Peyer's patch (tissue), 4 donors: ENCODE data around the gene CFAP43. TPM values are rescaled to one million over a fixed set of nuclear protein-coding genes. Genes with fewer than 3 reads are reported as not detected.

ENCODE experiments used
- DNase-seq, 3 donors: peaks; one replicate each; pipeline ENCODE4 v3.0.0-alpha.2; 2017 to 2019
- H3K27ac ChIP-seq, 4 donors: fragments of 200-600 bp; sonication (generic); one replicate each; pipeline ENCODE4 v1.5.1; 2016 to 2019
- H3K27me3 ChIP-seq, 2 donors: fragments of 200-600 bp; sonication (generic); one replicate each; pipeline ENCODE4 v1.5.1; 2019
- H3K36me3 ChIP-seq, 3 donors: fragments of 200-600 bp; sonication (generic); one replicate each; pipeline ENCODE4 v1.5.1; 2016 to 2019
- H3K4me1 ChIP-seq, 4 donors: fragments of 200-600 bp; sonication (generic); one replicate each; pipeline ENCODE4 v1.5.1; 2016 to 2019
- H3K4me3 ChIP-seq, 4 donors: fragments of 200-600 bp; sonication (generic); 1 replicate in 3 of 4; 2 replicates in 1 of 4; pipeline ENCODE4 v1.5.1; 2016 to 2019; ENCODE audit warnings: mild to moderate bottlenecking in 1 of 4
- H3K9me3 ChIP-seq, 4 donors: fragments of 200-600 bp; sonication (generic); one replicate each; pipeline ENCODE4 v1.5.1; 2016 to 2019; ENCODE audit warnings: mild to moderate bottlenecking in 1 of 4
- CTCF ChIP-seq, 6 experiments: fragments of 450-650 bp in 4 of 6; fragments of 200-600 bp in 2 of 6; sonication (generic) in 1 of 6; IDR thresholded peaks; one replicate each; pipeline ENCODE4 v1.5.1; 2017 to 2019; ENCODE audit warnings: antibody characterized with exemption in 6 of 6, mild to moderate bottlenecking in 3 of 6, moderate library complexity in 1 of 6
- POLR2A ChIP-seq, 2 donors: fragments of 450-650 bp; IDR thresholded peaks; one replicate each; pipeline ENCODE4 v1.5.1; 2017; ENCODE audit warnings: antibody characterized with exemption in 2 of 2, mild to moderate bottlenecking in 2 of 2, moderate library complexity in 2 of 2
- total RNA-seq, 4 donors: library from RNA; depleted of rRNA; stranded (reverse); fragments of >200 nt; gene quantifications; one replicate each; pipeline ENCODE4 v1.1.0, GENCODE V29; 2016

The CFAP43 gene
- total RNA-seq, 4 donors from 2014 or later, result 0.27 to 12.4 (median 0.76) TPM; not detected in 1

GRCh38 chr10:104267721-104268404 is 35.7 kb upstream of the CFAP43 start:
- H3K4me1 ChIP-seq, result peaks cover 0 to 18% (median 0%) of the 10 kb centered on the region in 4 donors

DNA sequence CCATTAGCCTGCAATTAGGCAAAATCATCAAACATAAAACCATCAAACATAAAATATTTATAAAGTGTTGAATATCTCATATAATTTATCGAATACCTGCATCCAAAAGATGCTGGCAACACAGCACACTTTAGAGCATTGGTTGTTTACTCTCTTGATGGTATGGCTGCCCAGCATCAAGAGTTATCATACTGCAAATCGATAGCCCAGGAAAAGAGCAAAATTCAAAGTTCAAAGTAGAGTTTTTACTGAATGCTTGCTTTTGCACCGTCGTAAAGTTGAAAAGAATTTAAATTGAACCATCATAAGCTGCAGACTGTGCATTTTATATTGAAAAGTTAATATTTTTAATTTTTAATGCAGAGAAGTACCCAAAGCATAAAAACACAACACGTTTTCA is 32.6 kb upstream of the CFAP43 start:
- TF ChIP-seq POLR2A (IDR thresholded peaks at IDR 0.05) (no peak), CTCF (IDR thresholded peaks at IDR 0.05) (no peak)
- Histone ChIP-seq H3K27me3 (no peaks in the 10 kb centered on the region), H3K4me3 (no peak overlapping the region), H3K9me3 (no peaks in the 10 kb centered on the region), H3K27ac (no peak overlapping the region), H3K36me3 (peaks cover 0 to 67% (median 0%) of the 10 kb centered on the region in 3 donors), H3K4me1 (peaks cover 0 to 31% (median 3%) of the 10 kb centered on the region in 4 donors)
- DNase-seq, result no peak

More at GRCh38 chr10:104267721-104268404, 35.7 kb upstream of the CFAP43 start:
- Histone ChIP-seq H3K36me3 (peaks cover 0 to 45% (median 0%) of the 10 kb centered on the region in 3 donors), H3K27ac (peak overlapping the region; percentile 87 to 95 (median 90)), H3K27me3 (no peaks in the 10 kb centered on the region), H3K4me3 (peak overlapping the region; percentile 63 to 90 (median 77)), H3K9me3 (no peaks in the 10 kb centered on the region)
- TF ChIP-seq POLR2A (IDR thresholded peaks at IDR 0.05) (no peak), CTCF (IDR thresholded peaks at IDR 0.05) (no peak)
- DNase-seq, result no peak

DNA sequence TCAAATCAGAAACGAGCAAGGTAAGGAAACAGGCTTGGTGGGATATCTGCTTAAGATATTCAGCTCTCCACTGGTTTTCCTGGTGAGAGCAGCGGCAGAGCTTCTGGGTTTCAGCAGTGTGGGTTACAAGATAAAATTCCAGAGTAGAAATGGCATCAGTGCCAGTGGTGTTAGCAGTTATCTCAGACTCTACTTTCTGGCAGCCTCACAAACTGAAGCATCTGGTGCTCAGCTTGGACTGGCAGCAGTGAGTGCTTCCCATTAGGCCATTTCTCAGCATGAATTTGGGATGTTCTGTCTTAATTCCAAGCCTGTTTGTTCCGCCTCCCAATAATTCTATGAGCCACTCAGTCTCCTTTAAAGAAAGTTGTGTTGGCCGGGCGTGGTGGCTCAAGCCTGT is 29.9 kb upstream of the CFAP43 start:
- peaks cover 0 to 37% (median 4%) of the 10 kb centered on the region in 4 donors for H3K4me1 ChIP-seq
- no peaks in the 10 kb centered on the region for H3K9me3 ChIP-seq
- DNase-seq, result no peak
- H3K27ac ChIP-seq, result peak overlapping the region in 2 of 4 donors; percentile 1 to 28
- H3K36me3 ChIP-seq, result peaks cover 0 to 84% (median 0%) of the 10 kb centered on the region in 3 donors
- H3K4me3 ChIP-seq, result no peak overlapping the region
- no peak for TF ChIP-seq POLR2A (IDR thresholded peaks at IDR 0.05)
- no peak for TF ChIP-seq CTCF (IDR thresholded peaks at IDR 0.05)
- no peaks in the 10 kb centered on the region for H3K27me3 ChIP-seq

GRCh38 chr10:104260775-104261115 is 28.6 kb upstream of the CFAP43 start:
- H3K27ac ChIP-seq, result peak overlapping the region in 3 of 4 donors; percentile 25 to 54 (median 41)
- no peak overlapping the region for H3K4me3 ChIP-seq
- H3K9me3 ChIP-seq, result no peaks in the 10 kb centered on the region
- peaks cover 0 to 44% (median 7%) of the 10 kb centered on the region in 4 donors for H3K4me1 ChIP-seq
- peaks cover 0 to 73% (median 0%) of the 10 kb centered on the region in 3 donors for H3K36me3 ChIP-seq
- no peak for DNase-seq
- no peaks in the 10 kb centered on the region for H3K27me3 ChIP-seq
- TF ChIP-seq POLR2A (IDR thresholded peaks at IDR 0.05), result no peak
- no peak for TF ChIP-seq CTCF (IDR thresholded peaks at IDR 0.05)

DNA sequence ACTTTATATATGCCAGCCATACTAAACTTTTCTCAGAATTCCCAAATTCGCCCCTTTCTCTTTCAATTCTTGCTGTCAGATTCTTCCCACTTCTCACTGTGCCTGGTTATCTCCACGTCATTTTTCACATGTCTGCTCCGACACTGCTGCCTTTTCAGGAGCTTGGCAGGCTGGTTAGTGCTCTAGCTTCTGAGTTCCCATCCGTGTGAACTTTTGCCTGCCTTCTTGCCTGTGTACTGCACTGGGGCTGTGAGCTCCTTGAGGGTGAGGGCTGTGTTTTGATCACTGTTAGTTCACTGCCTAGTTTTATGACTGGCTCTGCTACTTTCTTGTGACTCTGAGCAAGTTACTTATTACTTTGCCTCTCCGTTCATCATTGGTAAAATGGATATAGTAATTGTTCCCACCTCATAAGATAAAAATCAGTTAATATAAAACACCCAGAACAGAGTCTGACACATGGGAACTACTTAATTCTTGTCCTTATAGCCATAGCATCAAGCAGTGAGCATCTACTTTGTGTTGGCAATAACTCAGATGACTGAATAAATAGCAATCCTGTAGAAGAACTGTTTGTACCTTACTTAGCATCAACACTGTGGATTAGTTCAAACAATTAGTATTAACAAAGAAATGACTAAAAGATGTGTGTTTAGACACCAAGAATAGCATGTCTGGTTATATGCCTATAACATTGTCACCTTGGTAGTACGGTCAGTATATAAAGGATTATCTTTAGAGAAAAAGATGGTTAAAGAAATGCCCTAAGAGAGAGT is 28.0 kb upstream of the CFAP43 start:
- Histone ChIP-seq H3K4me1 (peaks cover 0 to 44% (median 7%) of the 10 kb centered on the region in 4 donors), H3K36me3 (peaks cover 0 to 67% (median 0%) of the 10 kb centered on the region in 3 donors), H3K4me3 (no peak overlapping the region), H3K27me3 (no peaks in the 10 kb centered on the region), H3K27ac (peak overlapping the region in 3 of 4 donors; percentile 25 to 54 (median 41)), H3K9me3 (no peaks in the 10 kb centered on the region)
- DNase-seq, result no peak
- no peak for TF ChIP-seq CTCF (IDR thresholded peaks at IDR 0.05)
- no peak for TF ChIP-seq POLR2A (IDR thresholded peaks at IDR 0.05)
